ENCODE data around the gene QRICH1.

QRICH1 gene

GRCh38 chr3:48991851-48992545, 101.9 kb downstream of the QRICH1 start:
- Histone ChIP-seq H3K79me2 (ENCODE audit: insufficient read depth, low read depth) (peaks cover 11% of the 10 kb centered on the region; the same call in 1 of the 2 replicates), H3K4me1 (ENCODE audit: low read depth, poor library complexity, severe bottlenecking) (peaks cover 16% of the 10 kb centered on the region), H3K27ac (no peak overlapping the region)

GRCh38 chr3:48990636-48991469, 103.0 kb downstream of the QRICH1 start:
- H3K4me3 ChIP-seq (IDR thresholded peaks at IDR 0.05; ENCODE audit: insufficient read depth, low read depth, low read length): no peak overlapping the region

More at GRCh38 chr3:48991851-48992545, 101.9 kb downstream of the QRICH1 start:
- H2AFZ ChIP-seq (ENCODE audit: low read depth): no peak overlapping the region
- H3K36me3 ChIP-seq (ENCODE audit: insufficient read depth): no peaks in the 10 kb centered on the region
- H3K4me2 ChIP-seq: peak overlapping the region; percentile 74; the same call in 1 of the 2 replicates
- H4K20me1 ChIP-seq (ENCODE audit: insufficient read depth): no peaks in the 10 kb centered on the region
- no peak for TF ChIP-seq CTCF (conservative IDR thresholded peaks at IDR 0.05; ENCODE audit: low read depth, low read length)
- no peak overlapping the region for H3K4me3 ChIP-seq (IDR thresholded peaks at IDR 0.05; ENCODE audit: insufficient read depth, low read depth, low read length)
- H3K9ac ChIP-seq: no peak overlapping the region
- H3K27me3 ChIP-seq (ENCODE audit: insufficient read depth, low read depth): no peaks in the 10 kb centered on the region

DNA sequence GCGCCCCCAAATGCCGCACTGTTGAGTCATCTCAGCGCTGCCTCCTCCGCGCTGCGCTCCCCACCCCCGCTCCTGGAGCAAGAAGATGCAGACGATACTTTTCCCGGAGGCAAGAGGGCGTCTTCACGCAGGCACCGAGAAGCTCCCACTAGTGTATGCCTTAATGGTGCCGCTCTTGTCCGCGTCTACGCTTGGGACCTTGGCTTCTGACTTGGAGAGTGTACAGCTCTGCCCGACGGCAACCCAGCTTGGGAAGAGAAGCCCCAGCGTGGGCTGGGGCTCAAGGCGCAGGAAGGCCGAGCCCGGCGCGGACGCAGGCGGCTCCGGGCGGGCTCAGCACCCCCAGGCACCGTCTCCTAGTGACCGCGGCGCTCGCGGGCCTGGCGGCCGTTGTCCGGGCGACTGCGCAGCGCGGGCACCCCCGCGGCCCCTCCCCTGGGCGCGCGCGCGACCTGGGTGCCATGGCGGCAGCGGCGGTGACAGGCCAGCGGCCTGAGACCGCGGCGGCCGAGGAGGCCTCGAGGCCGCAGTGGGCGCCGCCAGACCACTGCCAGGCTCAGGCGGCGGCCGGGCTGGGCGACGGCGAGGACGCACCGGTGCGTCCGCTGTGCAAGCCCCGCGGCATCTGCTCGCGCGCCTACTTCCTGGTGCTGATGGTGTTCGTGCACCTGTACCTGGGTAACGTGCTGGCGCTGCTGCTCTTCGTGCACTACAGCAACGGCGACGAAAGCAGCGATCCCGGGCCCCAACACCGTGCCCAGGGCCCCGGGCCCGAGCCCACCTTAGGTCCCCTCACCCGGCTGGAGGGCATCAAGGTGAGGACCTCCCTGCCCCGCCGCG, 103.9 kb downstream of the QRICH1 start, which contains the start of gene P4HTM:
TSS of gene P4HTM (plus strand) at position 446 of the 840 bp plus-strand sequence. CDS start at position 462, 16 bp downstream.
- Histone ChIP-seq H3K36me3 (ENCODE audit: insufficient read depth) (no peaks in the 10 kb centered on the region), H3K27ac (peak within 1 kb of the TSS; percentile 71), H2AFZ (ENCODE audit: low read depth) (peak within 1 kb of the TSS; percentile 73), H3K79me2 (ENCODE audit: insufficient read depth, low read depth) (peaks cover 11% of the 10 kb centered on the region; the same call in 1 of the 2 replicates), H3K4me3 (IDR thresholded peaks at IDR 0.05; ENCODE audit: insufficient read depth, low read depth, low read length) (peak within 1 kb of the TSS; percentile 43), H3K9ac (peak within 1 kb of the TSS; percentile 71; the same call in 1 of the 2 replicates), H4K20me1 (ENCODE audit: insufficient read depth) (no peaks in the 10 kb centered on the region), H3K27me3 (ENCODE audit: insufficient read depth, low read depth) (no peaks in the 10 kb centered on the region), H3K4me2 (peak within 1 kb of the TSS; percentile 82), H3K4me1 (ENCODE audit: low read depth, poor library complexity, severe bottlenecking) (peaks cover 16% of the 10 kb centered on the region)
- 0 out of 2 replicates have a peak, but pooled peaks have one; percentile 12 for TF ChIP-seq CTCF (conservative IDR thresholded peaks at IDR 0.05; ENCODE audit: low read depth, low read length)

More at GRCh38 chr3:48990636-48991469, 103.0 kb downstream of the QRICH1 start:
- peaks cover 16% of the 10 kb centered on the region for H3K4me1 ChIP-seq (ENCODE audit: low read depth, poor library complexity, severe bottlenecking)
- no peaks in the 10 kb centered on the region for H4K20me1 ChIP-seq (ENCODE audit: insufficient read depth)
- TF ChIP-seq CTCF (conservative IDR thresholded peaks at IDR 0.05; ENCODE audit: low read depth, low read length): no peak
- no peaks in the 10 kb centered on the region for H3K27me3 ChIP-seq (ENCODE audit: insufficient read depth, low read depth)
- H3K4me2 ChIP-seq: peak overlapping the region; percentile 74
- peak overlapping the region; percentile 71 for H3K27ac ChIP-seq
- peak overlapping the region; percentile 71; the same call in 1 of the 2 replicates for H3K9ac ChIP-seq
- peak overlapping the region; percentile 53 for H2AFZ ChIP-seq (ENCODE audit: low read depth)
- H3K36me3 ChIP-seq (ENCODE audit: insufficient read depth): no peaks in the 10 kb centered on the region
- H3K79me2 ChIP-seq (ENCODE audit: insufficient read depth, low read depth): peaks cover 11% of the 10 kb centered on the region; the same call in 1 of the 2 replicates

Measured in KMS-11 (cell line).